ENCODE data around the gene GCNA.
"Not testable (repeated sequence)": the region's sequence is repeated elsewhere in the genome, so short reads cannot be mapped to it uniquely, and the experiment has no call there.

Gene GCNA

GRCh38 chrX:71629467-71629866 is 51.2 kb downstream of the GCNA start:
- no peak overlapping the region for H3K9ac ChIP-seq (ENCODE audit: low read length)
- no peak overlapping the region for H3K4me3 ChIP-seq (ENCODE audit: low read length)
- no peak overlapping the region for H3K27ac ChIP-seq (ENCODE audit: low read length)
- peaks cover 9% of the 10 kb centered on the region for H3K9me3 ChIP-seq (ENCODE audit: control insufficient read depth, low read depth, low read length)
- no peaks in the 10 kb centered on the region for H3K36me3 ChIP-seq (ENCODE audit: control insufficient read depth, low read depth, low read length)
- no peaks in the 10 kb centered on the region for H3K27me3 ChIP-seq (ENCODE audit: control insufficient read depth, insufficient read depth, low read length)
- no peaks in the 10 kb centered on the region for H3K4me1 ChIP-seq (ENCODE audit: control insufficient read depth, low read depth, low read length)

- Histone ChIP-seq H3K36me3 (ENCODE audit: control insufficient read depth, low read depth, low read length) (no peaks in the 10 kb centered on the region), H3K9ac (ENCODE audit: low read length) (no peak overlapping the region), H3K4me1 (ENCODE audit: control insufficient read depth, low read depth, low read length) (no peaks in the 10 kb centered on the region), H3K4me3 (ENCODE audit: low read length) (no peak overlapping the region), H3K27me3 (ENCODE audit: control insufficient read depth, insufficient read depth, low read length) (no peaks in the 10 kb centered on the region), H3K9me3 (ENCODE audit: control insufficient read depth, low read depth, low read length) (peaks cover 13% of the 10 kb centered on the region), H3K27ac (ENCODE audit: low read length) (no peak overlapping the region)
Measured at GRCh38 chrX:71632923-71633657, 54.9 kb downstream of the GCNA start.

GRCh38 chrX:71634366-71634765 is 56.1 kb downstream of the GCNA start:
- Histone ChIP-seq H3K4me1 (ENCODE audit: control insufficient read depth, low read depth, low read length) (no peaks in the 10 kb centered on the region), H3K27ac (ENCODE audit: low read length) (no peak overlapping the region)

GRCh38 chrX:71636438-71637252 is 58.4 kb downstream of the GCNA start:
- H3K4me3 ChIP-seq (ENCODE audit: low read length): no peak overlapping the region
- H3K27me3 ChIP-seq (ENCODE audit: control insufficient read depth, insufficient read depth, low read length): no peaks in the 10 kb centered on the region
- no peaks in the 10 kb centered on the region for H3K36me3 ChIP-seq (ENCODE audit: control insufficient read depth, low read depth, low read length)
- no peaks in the 10 kb centered on the region for H3K4me1 ChIP-seq (ENCODE audit: control insufficient read depth, low read depth, low read length)
- peaks cover 8% of the 10 kb centered on the region for H3K9me3 ChIP-seq (ENCODE audit: control insufficient read depth, low read depth, low read length)
- H3K27ac ChIP-seq (ENCODE audit: low read length): no peak overlapping the region
- H3K9ac ChIP-seq (ENCODE audit: low read length): no peak overlapping the region

More at GRCh38 chrX:71634366-71634765, 56.1 kb downstream of the GCNA start:
- H3K36me3 ChIP-seq (ENCODE audit: control insufficient read depth, low read depth, low read length): no peaks in the 10 kb centered on the region
- H3K4me3 ChIP-seq (ENCODE audit: low read length): no peak overlapping the region
- H3K27me3 ChIP-seq (ENCODE audit: control insufficient read depth, insufficient read depth, low read length): no peaks in the 10 kb centered on the region
- H3K9ac ChIP-seq (ENCODE audit: low read length): no peak overlapping the region
- H3K9me3 ChIP-seq (ENCODE audit: control insufficient read depth, low read depth, low read length): peaks cover 6% of the 10 kb centered on the region

DNA sequence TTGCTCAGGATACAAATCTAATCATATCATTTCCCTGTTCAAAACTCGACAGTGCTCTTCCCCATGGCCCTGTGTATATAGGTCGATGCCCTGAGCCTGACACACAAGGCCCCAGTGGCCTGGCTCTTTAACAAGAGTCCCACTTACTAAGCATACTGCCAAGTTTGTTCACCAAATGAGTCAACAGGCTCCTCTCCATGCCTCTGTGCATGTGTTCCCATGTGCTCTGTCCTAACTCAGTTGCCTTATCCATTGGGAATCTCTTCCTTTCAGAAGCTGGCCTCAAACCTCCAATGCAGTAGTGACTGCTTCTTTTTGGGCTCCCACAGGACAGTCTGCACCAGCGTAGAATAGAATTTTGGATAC is 59.0 kb downstream of the GCNA start:
- Histone ChIP-seq H3K4me1 (ENCODE audit: control insufficient read depth, low read depth, low read length) (no peaks in the 10 kb centered on the region), H3K36me3 (ENCODE audit: control insufficient read depth, low read depth, low read length) (no peaks in the 10 kb centered on the region), H3K27me3 (ENCODE audit: control insufficient read depth, insufficient read depth, low read length) (no peaks in the 10 kb centered on the region), H3K27ac (ENCODE audit: low read length) (no peak overlapping the region), H3K9ac (ENCODE audit: low read length) (no peak overlapping the region), H3K4me3 (ENCODE audit: low read length) (no peak overlapping the region), H3K9me3 (ENCODE audit: control insufficient read depth, low read depth, low read length) (peaks cover 8% of the 10 kb centered on the region)

DNA sequence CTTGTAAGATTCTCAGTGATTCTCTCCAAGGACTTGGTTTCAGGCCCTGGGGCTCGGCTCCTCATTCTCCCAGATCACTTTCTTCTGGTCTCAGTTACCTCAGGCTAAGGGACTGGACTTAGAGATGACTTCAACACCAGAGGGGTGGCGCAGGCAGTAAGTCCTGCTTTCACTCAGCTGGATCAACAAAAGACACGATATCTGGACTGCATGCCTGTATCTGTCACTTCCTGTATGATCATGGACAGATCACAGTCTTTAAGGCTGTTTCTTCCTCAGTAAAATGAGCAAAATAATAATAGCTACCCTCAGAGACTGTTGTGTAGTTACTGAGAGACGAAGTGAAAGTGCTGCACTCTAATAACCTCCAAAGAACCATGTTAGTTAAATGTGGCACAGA is 59.6 kb downstream of the GCNA start:
- Histone ChIP-seq H3K9me3 (ENCODE audit: control insufficient read depth, low read depth, low read length) (peaks cover 11% of the 10 kb centered on the region), H3K27ac (ENCODE audit: low read length) (no peak overlapping the region), H3K9ac (ENCODE audit: low read length) (no peak overlapping the region), H3K27me3 (ENCODE audit: control insufficient read depth, insufficient read depth, low read length) (no peaks in the 10 kb centered on the region), H3K4me3 (ENCODE audit: low read length) (no peak overlapping the region), H3K36me3 (ENCODE audit: control insufficient read depth, low read depth, low read length) (no peaks in the 10 kb centered on the region), H3K4me1 (ENCODE audit: control insufficient read depth, low read depth, low read length) (no peaks in the 10 kb centered on the region)

- H3K9me3 ChIP-seq (ENCODE audit: control insufficient read depth, low read depth, low read length): peaks cover 14% of the 10 kb centered on the region
- H3K36me3 ChIP-seq (ENCODE audit: control insufficient read depth, low read depth, low read length): no peaks in the 10 kb centered on the region
- H3K27ac ChIP-seq (ENCODE audit: low read length): no peak overlapping the region
- no peak overlapping the region for H3K4me3 ChIP-seq (ENCODE audit: low read length)
- no peaks in the 10 kb centered on the region for H3K4me1 ChIP-seq (ENCODE audit: control insufficient read depth, low read depth, low read length)
- no peak overlapping the region for H3K9ac ChIP-seq (ENCODE audit: low read length)
- no peaks in the 10 kb centered on the region for H3K27me3 ChIP-seq (ENCODE audit: control insufficient read depth, insufficient read depth, low read length)
Measured at GRCh38 chrX:71638409-71638808, 60.2 kb downstream of the GCNA start.

DNA sequence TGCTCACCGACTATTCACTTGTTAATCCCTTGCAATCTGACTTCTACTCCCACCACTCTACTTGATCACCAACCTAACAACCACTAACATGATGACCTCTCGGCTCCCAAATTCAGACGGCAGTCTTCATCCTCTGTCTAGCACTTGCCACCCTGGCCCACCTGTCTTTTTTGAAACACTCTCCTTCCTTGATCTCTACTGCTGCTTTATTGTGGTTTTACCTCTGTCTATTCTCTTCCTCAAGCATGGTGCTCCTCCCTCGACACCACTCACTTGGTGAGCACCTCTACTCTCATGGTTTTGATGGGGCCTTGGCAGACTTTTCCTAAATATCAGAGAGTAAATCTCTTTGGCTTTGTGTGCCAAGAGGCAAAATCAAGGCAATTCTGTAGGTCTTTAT is 61.8 kb downstream of the GCNA start:
- Histone ChIP-seq H3K27ac (ENCODE audit: low read length) (no peak overlapping the region), H3K27me3 (ENCODE audit: control insufficient read depth, insufficient read depth, low read length) (no peaks in the 10 kb centered on the region)

DNA sequence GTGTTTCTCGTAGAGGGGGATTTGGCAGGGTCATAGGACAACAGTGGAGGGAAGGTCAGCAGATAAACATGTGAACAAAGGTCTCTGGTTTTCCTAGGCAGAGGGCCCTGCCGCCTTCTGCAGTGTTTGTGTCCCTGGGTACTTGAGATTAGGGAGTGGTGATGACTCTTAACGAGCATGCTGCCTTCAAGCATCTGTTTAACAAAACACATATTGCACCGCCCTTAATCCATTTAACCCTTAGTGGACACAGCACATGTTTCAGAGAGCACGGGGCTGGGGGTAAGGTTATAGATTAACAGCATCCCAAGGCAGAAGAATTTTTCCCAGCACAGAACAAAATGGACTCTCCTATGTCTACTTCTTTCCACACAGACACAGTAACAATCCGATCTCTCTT is 66.2 kb downstream of the GCNA start:
- H3K9ac ChIP-seq (ENCODE audit: low read length); H3K27ac ChIP-seq (ENCODE audit: low read length); H3K36me3 ChIP-seq (ENCODE audit: control insufficient read depth, low read depth, low read length); H3K4me3 ChIP-seq (ENCODE audit: low read length); H3K27me3 ChIP-seq (ENCODE audit: control insufficient read depth, insufficient read depth, low read length); H3K4me1 ChIP-seq (ENCODE audit: control insufficient read depth, low read depth, low read length): not testable (repeated sequence)
- H3K9me3 ChIP-seq (ENCODE audit: control insufficient read depth, low read depth, low read length): peaks cover 12% of the 10 kb centered on the region

More for the DNA sequence above, 61.8 kb downstream of the GCNA start:
- no peak overlapping the region for H3K9ac ChIP-seq (ENCODE audit: low read length)
- peaks cover 16% of the 10 kb centered on the region for H3K9me3 ChIP-seq (ENCODE audit: control insufficient read depth, low read depth, low read length)
- H3K4me3 ChIP-seq (ENCODE audit: low read length): no peak overlapping the region
- H3K36me3 ChIP-seq (ENCODE audit: control insufficient read depth, low read depth, low read length): no peaks in the 10 kb centered on the region
- H3K4me1 ChIP-seq (ENCODE audit: control insufficient read depth, low read depth, low read length): no peaks in the 10 kb centered on the region

- Histone ChIP-seq H3K4me1 (ENCODE audit: control insufficient read depth, low read depth, low read length) (no peaks in the 10 kb centered on the region), H3K4me3 (ENCODE audit: low read length) (no peak overlapping the region), H3K27ac (ENCODE audit: low read length) (no peak overlapping the region), H3K36me3 (ENCODE audit: control insufficient read depth, low read depth, low read length) (no peaks in the 10 kb centered on the region), H3K9ac (ENCODE audit: low read length) (no peak overlapping the region), H3K9me3 (ENCODE audit: control insufficient read depth, low read depth, low read length) (no peaks in the 10 kb centered on the region), H3K27me3 (ENCODE audit: control insufficient read depth, insufficient read depth, low read length) (no peaks in the 10 kb centered on the region)
Measured at GRCh38 chrX:71650333-71650969, 72.2 kb downstream of the GCNA start.

- H3K4me1 ChIP-seq (ENCODE audit: control insufficient read depth, low read depth, low read length): no peaks in the 10 kb centered on the region
- no peaks in the 10 kb centered on the region for H3K27me3 ChIP-seq (ENCODE audit: control insufficient read depth, insufficient read depth, low read length)
- no peak overlapping the region for H3K4me3 ChIP-seq (ENCODE audit: low read length)
- H3K9ac ChIP-seq (ENCODE audit: low read length): no peak overlapping the region
- H3K36me3 ChIP-seq (ENCODE audit: control insufficient read depth, low read depth, low read length): no peaks in the 10 kb centered on the region
- H3K9me3 ChIP-seq (ENCODE audit: control insufficient read depth, low read depth, low read length): no peaks in the 10 kb centered on the region
- H3K27ac ChIP-seq (ENCODE audit: low read length): no peak overlapping the region
Measured at GRCh38 chrX:71652405-71652804, 74.2 kb downstream of the GCNA start.
